DMS79 (cell line): Measurements from ENCODE around the gene TUBGCP5.

Experiments used
- DNase-seq: peaks from one replicate; lab custom pipeline; 2025; lab: John Stamatoyannopoulos, UW

TUBGCP5 gene

DNA sequence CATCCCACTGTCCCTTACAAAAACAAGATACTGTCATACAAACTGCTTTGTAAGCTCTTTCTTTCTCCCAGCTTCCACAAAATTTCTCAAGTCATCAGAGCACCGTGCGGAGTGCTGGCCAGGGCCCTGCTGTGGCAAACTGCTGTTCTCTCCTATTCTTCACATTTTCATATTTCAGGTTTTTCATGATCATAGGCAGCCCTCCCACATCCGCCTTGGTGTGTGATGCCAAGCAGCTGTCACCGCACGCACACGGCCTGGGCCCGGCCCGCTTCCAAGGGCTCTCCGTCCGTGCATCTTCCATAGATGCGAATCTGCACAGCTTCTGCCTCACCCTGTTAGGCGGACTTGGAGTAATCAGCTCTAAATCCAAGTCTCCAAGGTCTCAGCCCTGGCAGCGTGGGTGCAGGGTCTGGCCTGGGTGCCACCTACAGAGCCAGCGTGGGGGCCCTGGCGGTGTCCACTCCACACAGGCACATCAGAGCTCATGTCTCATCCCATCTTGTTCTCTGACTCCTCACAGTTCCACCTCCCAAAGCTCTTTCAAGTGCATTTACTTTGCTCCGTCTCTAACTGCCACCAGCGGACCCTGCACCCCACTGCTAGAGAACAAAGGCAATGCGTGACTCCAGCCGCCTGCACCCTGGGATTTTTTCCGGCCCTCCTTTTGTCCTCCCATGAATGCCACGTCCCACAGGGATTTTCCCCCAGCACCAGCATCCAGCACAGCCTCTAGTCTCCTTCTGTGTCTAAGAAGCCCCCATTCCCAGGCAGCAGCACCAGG lies 86.4 kb downstream of the TUBGCP5 start:
- DNase-seq = no peak

- DNase-seq = no peak
Observed at GRCh38 chr15:22951381-22952280, 87.7 kb downstream of the TUBGCP5 start.

DNA sequence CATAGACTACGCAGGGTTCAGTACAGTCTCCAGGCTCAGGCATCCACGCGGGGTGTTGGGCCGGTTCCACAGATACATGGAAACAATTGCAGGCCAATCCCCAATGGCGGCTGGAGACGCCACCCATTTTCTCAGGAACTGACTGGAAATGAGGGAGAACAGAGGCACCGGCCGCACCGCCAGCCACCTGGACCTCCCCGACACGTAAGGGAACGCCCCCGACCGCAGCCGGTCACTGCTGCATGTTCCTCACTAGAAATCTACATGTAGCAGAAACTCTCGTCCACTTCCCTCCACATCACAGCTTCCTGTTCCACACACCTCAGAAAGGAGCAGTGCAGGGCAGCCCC lies 88.4 kb downstream of the TUBGCP5 start:
- DNase-seq = no peak

DNA sequence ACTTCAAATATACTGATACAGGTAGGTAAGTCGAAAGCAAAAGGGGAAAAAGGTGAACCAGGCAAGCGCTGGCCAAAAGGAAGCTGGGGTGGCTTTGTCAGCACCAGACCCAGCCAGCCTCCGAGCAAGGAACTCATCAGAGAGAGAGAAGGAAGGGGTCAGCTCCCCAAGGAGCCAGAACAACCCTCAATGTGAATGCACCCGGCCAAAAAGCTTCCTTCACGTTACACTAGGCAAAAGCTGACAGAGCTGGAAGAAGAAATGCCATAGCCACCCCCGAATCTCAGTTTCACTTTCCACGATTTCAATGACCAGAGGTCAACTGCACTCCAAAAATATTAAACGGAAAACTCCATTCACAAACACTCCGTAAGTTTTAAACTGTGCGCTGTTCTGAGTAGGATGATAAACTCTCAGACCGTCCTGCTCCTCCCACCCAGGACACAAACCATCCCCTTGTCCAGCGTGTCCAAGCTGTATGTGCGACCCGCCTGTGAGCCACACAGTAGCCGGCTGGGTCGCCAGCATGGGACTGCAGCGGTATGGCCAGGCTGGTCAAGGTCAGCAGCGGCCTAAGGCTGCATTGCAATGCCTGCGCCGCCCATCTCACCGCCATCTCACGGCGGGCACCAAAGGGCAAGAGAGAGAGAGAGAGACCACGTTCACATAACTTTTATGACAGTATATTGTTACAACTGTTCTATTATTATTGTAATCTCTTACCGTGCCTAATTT lies 88.9 kb downstream of the TUBGCP5 start:
- no peak for DNase-seq
